PFSK-1 (cell line): ENCODE measurements around the gene ZNF414. TPM values are rescaled to one million over a fixed set of nuclear protein-coding genes. Genes with fewer than 3 reads are reported as not detected.

Experiments used
- FOXP2 ChIP-seq: optimal IDR thresholded peaks from 2 replicates; pipeline ENCODE3; 2011; ENCODE audit warnings: borderline replicate concordance, control low read depth, inconsistent platforms; ENCODE audit not compliant: insufficient read depth; ENCODE audit errors: extremely low read length, extremely low read depth
- POLR2AphosphoS5 ChIP-seq: IDR thresholded peaks from 2 replicates; pipeline ENCODE4 v1.6.1; 2012; ENCODE audit warnings: low read depth, mild to moderate bottlenecking, control low read depth, low read length, moderate library complexity
- REST ChIP-seq, 2 experiments: IDR thresholded peaks; 2 replicates each; pipeline versions ENCODE4 v1.6.1 to v1.8.0; 2011 to 2012; ENCODE audit warnings: low read depth in 2 of 2, low read length in 2 of 2, control low read depth in 1 of 2, inconsistent platforms in 1 of 2, mild to moderate bottlenecking in 1 of 2, moderate library complexity in 1 of 2; ENCODE audit not compliant: insufficient read depth in 1 of 2
- SIN3A ChIP-seq: IDR thresholded peaks from 2 replicates; pipeline ENCODE4 v1.6.1; 2012; ENCODE audit warnings: mild to moderate bottlenecking, low read length, moderate library complexity, borderline replicate concordance; ENCODE audit not compliant: insufficient read depth
- TAF1 ChIP-seq: IDR thresholded peaks from 2 replicates; pipeline ENCODE4 v1.6.1; 2012; ENCODE audit warnings: low read length, control low read depth, borderline replicate concordance; ENCODE audit not compliant: insufficient read depth
- polyA plus RNA-seq: library from polyadenylated mRNA; unstranded; fragments of >200 nt; gene quantifications from one replicate; pipeline ENCODE4 v1.2.1, GENCODE V29; 2012; ENCODE audit warnings: low read depth, missing spikeins; ENCODE audit not compliant: insufficient read length

Gene ZNF414, protein sequence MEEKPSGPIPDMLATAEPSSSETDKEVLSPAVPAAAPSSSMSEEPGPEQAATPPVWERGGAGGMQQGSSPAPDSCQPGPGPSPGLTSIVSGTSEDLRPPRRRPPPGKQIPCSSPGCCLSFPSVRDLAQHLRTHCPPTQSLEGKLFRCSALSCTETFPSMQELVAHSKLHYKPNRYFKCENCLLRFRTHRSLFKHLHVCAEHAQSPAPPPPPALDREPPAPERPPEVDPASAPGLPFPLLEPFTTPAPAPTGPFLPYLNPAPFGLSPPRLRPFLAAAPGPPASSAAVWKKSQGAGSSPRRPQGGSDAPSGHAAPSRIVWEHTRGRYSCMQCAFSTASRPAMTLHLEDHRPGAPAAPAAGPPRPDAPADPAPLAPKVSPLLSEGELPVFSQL
- 58.2 TPM for polyA plus RNA-seq

DNA sequence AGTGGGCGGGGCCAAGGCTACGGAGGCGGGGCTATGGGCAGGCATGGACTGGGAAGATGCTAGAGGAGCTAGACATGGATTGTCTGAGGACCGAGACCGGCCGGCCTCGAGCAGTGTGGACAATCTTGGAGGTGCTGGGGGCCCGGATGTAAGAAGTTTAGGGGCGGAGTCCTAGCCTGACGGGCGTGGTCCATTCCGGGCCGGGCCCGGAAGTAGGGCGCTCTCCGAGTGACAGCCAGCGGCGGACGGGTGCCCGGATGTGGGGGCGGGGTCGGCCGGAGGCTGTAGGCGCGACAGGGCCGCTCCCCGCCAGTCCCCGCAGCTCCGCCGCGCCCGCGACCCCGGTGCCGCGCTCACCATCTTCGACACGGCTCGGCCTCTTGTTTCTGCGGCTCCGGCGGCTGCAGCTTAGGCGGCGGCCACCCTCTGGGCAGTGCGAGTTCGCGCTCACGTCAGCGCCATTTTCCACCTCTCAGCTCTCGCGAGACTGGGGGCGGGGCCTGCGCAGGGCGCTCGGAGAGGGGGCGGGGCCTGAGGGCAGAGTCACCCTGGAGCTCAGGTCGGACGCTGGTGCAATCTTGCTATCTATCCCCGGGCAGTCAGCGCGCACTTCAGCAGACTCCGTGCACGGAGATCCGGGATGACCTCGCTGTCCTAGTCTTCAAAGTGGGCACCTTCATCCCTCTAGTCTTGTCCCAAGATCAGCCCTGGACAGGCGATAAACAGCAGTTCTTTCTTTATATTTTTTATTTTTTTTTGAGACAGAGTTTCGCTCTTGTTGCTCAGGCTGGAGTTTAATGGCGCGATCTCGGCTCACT, at the start of gene ZNF414:
ZNF414 (minus strand) TSS at position 481 of the 818 bp plus-strand sequence; CDS start at position 360, 121 bp downstream.
- TF ChIP-seq FOXP2 = peak; percentile 59
- TF ChIP-seq SIN3A = no peak
- peak in 1 of 2 experiments; percentile 40; a peak in 1 of 4 replicates for TF ChIP-seq REST (IDR thresholded peaks at IDR 0.05; ENCODE audit: insufficient read depth in 1 of 2, low read depth in 2 of 2, low read length in 2 of 2)
- TF ChIP-seq POLR2AphosphoS5 = peak; percentile 93
- peak; percentile 87 for TF ChIP-seq TAF1

DNA sequence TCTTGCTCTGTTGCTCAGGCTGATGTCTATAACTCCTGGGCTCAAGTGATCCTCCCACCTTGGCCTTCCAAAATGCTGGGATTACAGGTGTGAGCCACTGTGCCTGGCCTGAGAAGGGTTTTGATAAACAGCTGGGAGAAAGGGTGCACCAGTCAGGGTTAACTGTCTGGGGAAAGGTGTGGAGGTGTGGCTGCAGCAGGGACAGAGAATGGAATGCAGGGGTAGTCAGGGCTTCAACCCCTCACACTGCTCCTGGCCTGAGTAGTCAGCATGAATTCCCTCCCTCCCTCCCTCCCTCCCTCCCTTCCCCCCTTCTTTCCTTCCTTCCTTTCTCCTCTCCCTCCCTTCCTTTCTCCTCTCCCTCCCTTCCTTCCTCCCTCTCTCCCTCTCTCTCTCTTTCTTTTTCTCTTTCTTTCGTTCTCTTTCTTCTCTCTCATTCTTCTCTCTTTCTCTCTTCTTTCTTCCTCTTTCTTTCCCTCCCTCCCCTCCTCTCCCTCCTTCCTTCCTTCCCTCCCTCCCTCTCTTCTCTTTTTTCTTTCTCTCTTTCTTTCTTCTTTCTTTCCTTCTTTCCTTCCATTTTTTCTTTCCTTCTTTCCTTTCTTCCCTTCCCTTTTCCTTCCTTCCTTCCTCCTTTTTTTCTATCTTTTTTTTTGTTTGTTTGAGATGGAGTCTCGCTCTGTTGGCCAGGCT, 47.3 kb upstream of the ZNF414 start:
- no peak for TF ChIP-seq FOXP2
- no peak for TF ChIP-seq POLR2AphosphoS5
- TF ChIP-seq REST (IDR thresholded peaks at IDR 0.05; ENCODE audit: insufficient read depth in 1 of 2, low read depth in 2 of 2, low read length in 2 of 2) = no peak
- TF ChIP-seq TAF1 = no peak
- TF ChIP-seq SIN3A = no peak

DNA sequence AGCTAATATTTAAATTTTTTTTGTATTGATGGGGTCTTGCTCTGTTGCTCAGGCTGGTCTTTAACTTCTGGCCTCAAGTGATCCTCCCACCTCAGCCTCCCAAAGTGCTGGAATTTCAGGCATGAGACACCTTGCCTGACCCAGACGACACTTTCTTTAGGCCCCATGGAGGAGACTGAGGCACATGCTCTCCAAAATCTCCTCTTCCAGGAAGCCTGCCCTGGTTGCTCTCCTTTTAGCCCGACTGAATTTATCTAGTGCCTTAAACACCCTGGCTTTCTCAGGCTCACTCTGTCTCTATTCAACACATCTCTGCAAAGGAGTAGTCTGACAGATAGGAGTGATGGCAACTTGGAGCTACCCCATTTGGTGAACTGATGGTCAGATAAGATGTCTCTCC, 44.4 kb upstream of the ZNF414 start:
- TF ChIP-seq FOXP2 (no peak), TAF1 (no peak), POLR2AphosphoS5 (no peak), SIN3A (no peak), REST (IDR thresholded peaks at IDR 0.05; ENCODE audit: insufficient read depth in 1 of 2, low read depth in 2 of 2, low read length in 2 of 2) (no peak)

- TF ChIP-seq REST (IDR thresholded peaks at IDR 0.05; ENCODE audit: insufficient read depth in 1 of 2, low read depth in 2 of 2, low read length in 2 of 2) (no peak), SIN3A (no peak), FOXP2 (no peak), POLR2AphosphoS5 (no peak), TAF1 (no peak)
Measured at GRCh38 chr19:8557642-8558238, 43.8 kb upstream of the ZNF414 start.
